ENCODE data around the gene CMSS1.

GRCh38 chr3:100008081-100008698 lies 190.5 kb downstream of the CMSS1 start:
- TF ChIP-seq CTCF (IDR thresholded peaks at IDR 0.05) (no peak), POLR2A (IDR thresholded peaks at IDR 0.05) (no peak)
